Measurements from ENCODE around the gene DACT3. TPM values are rescaled to one million over a fixed set of nuclear protein-coding genes. Genes with fewer than 3 reads are reported as not detected.
A peak's percentile ranks its signal among the peaks of the same experiment; 100 is the strongest.

Gene DACT3
- total RNA-seq, 1 experiment from 2014 or later: 3.8 TPM

DNA sequence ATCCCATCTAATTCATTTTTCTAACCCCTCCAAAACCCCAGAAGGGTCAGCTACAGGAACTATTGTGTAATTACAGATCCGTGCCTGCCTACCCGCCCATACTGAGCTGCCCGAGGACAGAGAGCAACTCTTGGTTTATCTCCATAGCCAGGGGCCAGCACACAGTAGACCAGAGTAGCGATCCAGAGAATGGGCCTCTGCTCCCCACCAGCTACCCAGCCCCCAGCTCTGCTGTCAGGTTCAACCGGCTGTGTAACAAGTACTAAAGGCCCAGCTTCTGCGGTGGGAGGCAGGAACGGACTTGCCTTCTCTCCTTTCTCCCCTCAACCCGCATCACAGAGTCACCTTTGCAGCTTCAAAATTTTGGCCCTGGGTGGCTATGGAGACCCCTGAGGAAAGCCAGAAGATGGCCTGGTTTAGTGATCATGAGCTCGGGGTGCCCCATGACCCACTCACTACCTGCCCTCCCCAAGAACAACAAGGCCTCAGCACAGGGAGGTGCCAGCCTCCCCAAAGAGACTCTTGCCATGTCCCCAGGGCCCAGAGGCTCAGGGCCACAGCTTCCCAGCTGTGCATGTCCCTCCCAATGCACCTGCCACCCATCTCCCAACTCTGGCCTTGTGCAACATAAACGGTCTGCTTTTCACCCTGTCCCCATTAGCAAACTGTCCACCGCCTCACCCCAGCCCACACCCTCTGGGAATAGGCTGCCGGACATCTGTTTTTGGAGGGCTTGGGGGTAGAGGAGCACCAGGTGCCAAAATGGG, 54.1 kb downstream of the DACT3 start:
- in situ Hi-C loops (cut with HindIII; ENCODE audit: low pct_unique_long_range_greater_than_20kb, low sequenced_read_pairs): no loop called here
- DNase-seq (ENCODE audit: low read depth, low spot score): no peak

DNA sequence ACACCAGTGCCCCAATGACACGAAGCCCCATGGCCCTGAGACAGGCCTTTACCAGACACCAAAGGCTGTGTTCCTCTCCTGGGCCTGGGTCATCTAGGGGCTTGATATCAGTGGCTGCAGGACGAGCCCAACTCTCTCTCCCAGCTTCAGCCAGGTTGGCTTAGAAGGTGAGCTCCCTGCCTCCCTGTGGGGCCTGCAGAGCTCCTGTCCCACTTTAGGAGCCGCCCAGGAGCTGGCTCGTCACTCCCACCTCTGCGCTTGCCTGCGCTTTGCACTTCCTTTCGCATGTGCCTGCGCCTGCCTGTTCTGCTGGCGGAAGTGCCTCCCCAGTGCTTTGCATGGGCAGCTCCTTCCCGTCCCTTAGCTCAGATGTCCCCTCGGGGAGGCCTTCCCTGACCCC, 55.0 kb downstream of the DACT3 start:
- in situ Hi-C loops (cut with HindIII; ENCODE audit: low pct_unique_long_range_greater_than_20kb, low sequenced_read_pairs): no loop called here

DNA sequence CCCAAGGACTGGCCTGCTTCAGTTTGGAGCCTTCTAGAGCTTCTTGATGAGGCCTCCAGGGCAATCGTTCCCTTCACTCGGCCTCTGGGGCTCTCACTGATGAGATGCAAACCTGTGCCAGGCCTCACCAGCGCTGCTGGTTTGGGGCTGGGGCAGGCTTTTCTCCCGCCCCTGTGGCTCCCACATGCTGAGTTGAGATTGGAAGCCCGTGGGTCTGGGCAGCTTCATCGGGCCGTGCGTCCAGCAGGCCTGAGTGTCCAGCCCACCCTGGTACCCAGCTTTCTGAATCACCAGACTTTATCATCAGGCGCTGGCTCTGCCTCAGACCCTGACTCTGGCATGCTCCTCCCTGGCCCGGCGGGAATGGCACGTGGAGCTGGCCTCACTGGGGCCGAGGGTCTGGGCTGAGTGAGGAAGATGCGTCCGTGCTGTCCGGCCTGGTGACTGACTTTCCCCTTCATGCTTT, 55.6 kb downstream of the DACT3 start:
- in situ Hi-C loops (cut with HindIII; ENCODE audit: low pct_unique_long_range_greater_than_20kb, low sequenced_read_pairs): no loop called here
- no peak for DNase-seq (ENCODE audit: low read depth, low spot score)

More for the DNA sequence above, 55.0 kb downstream of the DACT3 start:
- no peak for DNase-seq (ENCODE audit: low read depth, low spot score)

DNA sequence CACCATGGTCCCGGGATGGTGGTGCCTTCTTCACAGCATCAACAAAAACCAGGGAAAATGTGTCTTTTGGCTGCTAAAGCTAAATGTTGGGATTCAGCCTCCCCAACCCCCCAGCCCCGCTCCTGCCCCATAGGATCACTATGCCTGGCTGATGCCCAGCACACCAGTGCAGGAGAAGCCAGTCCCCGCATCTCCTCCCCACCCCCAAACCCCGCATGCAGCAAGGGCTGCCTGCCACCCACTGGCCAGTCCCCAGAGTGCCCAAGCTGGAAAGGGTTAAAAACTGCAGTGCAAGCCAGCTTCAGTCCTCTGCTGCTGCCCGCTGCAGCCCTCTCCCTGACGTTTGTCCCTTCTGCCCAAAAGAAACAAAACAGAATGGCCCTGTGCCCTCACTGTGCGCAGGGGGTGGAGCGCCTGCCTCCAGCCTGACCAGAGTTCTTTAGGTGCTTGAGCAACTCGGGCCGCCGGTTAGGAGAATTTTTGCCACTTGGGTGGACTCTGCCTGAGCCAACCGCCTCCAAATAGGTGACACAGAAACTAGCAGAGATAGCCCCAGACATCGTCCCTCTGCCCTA, 56.1 kb downstream of the DACT3 start:
- no peak for DNase-seq (ENCODE audit: low read depth, low spot score)
- in situ Hi-C loops (cut with HindIII; ENCODE audit: low pct_unique_long_range_greater_than_20kb, low sequenced_read_pairs): no loop called here

DNA sequence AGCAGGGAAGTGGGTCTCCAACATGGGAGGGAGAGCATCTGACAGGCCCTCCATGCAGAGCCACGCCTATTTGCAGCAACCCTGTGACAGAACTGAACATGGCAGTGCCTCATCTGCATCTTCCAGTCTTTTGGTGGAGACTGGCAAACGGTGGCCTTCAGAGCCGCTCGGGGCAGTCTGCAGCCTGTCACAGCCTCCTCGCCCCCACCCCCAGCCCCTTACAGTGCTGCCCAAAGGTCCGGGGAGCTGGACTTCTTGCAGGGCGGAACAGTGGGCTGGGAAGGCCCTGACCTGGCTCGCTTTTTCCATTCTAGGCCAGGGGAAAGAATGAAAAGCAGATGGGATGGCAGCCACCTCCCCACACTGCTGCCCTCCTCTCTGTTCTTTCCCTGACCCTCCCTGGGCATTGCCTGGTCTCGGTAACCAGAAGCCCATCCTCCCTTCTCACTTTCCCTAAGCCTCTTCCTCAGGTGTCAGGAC, 57.2 kb downstream of the DACT3 start:
- DNase-seq (ENCODE audit: low read depth, low spot score): no peak
- in situ Hi-C loops (cut with HindIII; ENCODE audit: low pct_unique_long_range_greater_than_20kb, low sequenced_read_pairs): no loop called here

DNA sequence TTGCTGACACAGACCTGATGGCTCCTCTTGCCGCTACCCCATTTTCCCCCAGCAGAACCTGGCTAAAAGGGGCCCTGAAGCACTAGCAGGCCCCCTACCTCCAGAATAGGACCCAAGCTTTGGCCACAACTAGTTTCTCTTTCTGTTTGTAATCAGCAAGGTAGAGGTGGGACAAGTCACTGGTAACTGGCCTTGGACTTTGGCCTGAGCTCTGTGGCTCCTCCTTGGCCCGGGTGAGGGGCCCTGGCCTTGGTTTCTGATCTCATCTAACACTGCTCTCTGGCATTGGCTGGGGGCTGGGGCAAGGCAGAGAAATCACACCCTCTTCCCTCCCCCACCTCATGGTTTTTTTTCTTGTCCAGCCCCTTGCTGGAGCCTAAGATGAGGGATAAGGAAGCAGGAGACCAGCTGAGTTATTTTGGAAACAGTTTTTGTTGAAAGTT, 57.8 kb downstream of the DACT3 start:
- DNase-seq (ENCODE audit: low read depth, low spot score): no peak
- in situ Hi-C loops (cut with HindIII; ENCODE audit: low pct_unique_long_range_greater_than_20kb, low sequenced_read_pairs): no loop called here

DNA sequence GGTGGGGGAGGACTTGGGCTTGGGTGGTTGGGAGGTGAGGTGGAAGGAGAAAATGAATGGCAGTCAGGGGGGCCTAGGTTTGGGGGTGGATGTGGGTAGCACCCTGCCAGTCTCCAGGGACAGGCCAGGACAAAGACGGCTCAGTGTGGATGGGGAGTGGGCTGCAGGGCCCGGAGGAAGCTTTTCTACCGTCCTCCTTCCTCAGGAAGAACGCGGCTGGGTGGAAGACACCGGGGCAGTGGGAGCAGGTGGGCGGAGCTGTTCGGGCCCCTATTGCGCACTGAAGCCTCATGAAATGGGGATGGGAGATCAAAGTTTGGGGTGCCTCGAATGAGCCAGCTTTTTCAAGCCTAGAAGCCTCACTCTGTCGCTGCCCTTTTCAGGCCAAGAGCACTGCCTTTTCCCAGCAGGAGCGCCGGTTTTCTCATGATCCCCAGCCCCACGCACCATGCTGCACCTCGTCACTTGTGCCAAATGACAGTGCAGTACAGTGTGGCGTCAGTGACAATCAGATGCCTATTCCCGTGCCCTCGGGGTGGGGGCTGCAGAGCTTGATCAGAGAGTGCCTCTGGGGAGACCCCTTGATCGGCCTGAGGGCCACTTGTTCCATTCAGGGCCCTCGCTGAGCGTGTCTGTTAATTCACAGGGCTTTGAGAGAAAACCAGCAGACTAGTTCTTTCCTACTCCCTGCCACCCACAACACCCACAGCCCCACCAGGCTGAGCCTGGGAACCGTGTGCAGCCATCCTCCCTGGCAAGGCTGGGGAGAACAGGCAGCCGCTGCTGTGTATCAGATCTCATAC, 58.4 kb downstream of the DACT3 start:
- DNase-seq (ENCODE audit: low read depth, low spot score): no peak
- in situ Hi-C loops (cut with HindIII; ENCODE audit: low pct_unique_long_range_greater_than_20kb, low sequenced_read_pairs): no loop called here

DNA sequence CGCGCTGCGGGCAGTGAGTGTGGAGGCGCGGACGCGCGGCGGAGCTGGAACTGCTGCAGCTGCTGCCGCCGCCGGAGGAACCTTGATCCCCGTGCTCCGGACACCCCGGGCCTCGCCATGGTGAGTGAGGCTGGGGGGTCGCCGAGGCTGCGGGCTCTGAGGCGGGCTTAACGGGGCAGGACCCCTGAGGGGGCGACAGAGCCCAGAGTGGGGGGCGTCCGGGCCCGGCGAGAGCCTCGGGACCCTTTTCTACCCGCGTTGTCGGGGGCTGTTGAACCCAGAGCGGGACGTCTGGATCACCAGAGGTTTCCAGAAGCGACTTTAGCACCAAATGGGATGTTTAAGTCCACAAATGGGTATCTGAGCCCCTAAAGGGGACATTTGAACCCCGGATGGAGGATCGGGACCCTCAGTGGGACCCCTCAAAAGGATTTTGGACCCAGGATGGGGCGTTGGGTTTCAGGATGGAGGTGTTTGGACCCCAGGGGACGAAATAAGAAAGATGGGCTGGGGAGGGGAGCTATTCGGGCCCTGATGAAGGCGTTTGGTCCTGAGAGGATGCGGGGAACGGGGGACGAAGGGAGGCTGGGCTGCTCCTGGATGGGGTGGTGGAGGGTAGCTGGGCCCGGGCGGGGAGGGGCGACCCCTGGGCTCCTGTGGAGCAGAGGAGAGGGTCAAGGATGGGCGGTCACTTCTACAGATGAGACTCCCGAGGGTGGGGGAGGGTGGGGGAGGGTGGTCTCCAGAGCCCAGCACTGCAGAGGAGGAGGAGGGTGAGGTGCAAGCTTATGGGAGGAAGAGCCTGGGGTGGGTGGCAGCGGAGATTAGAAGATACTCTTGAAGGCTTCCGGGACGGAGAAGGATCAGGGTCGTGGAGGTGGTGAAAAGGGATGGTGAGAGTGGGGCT, 59.4 kb downstream of the DACT3 start, which contains the start of gene CALM3:
CALM3 (plus strand) TSS at position 13 of the 907 bp plus-strand sequence; CDS start at position 118, 105 bp downstream.
- DNase-seq (ENCODE audit: low read depth, low spot score): no peak
- in situ Hi-C loops (cut with HindIII; ENCODE audit: low pct_unique_long_range_greater_than_20kb, low sequenced_read_pairs): no loop called here

DNA sequence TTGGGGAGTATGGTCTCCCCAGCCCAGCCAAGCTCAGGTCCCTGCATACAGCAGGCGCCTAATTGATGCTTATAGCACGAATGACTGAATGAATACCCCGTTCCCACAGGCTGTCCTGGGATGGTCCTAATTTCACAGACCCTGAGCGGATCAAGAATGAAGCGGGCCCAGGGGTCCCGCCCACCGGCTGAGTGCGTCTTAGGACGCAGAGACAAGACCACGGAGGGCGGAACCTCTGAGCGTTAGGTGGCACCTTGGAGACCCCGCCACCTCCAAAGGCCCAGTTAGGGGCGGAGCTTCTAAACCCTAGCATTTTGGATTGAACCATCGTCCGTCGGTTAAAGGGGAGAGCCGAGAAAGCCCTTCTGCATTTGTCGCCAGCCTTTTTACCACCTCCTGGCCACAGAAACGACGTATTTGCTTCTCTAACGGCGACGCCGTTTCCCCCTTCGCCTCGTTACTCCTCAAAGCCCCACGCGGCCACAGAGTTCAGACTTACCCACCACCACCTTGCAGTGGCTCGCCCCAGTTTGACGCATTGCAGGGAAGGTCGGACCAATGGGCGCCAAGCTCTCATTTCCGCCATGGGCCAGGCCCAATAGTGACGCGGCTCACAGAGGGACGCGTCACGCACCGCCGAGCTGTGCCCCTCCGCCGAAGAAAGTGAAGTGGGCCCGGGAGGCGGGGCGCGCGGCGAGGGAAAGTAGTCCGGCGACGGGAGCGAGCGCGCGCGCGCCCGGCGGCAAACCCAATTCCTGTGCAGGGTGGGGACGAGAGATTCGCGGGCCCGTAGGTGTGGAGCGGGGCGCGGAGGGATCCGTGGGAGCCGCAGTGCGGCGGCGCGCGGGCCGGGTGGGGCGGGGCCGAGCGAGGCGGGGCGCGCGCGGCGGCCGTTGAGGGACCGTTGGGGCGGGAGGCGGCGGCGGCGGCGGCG, 60.3 kb downstream of the DACT3 start:
- peak; percentile 93 for DNase-seq (ENCODE audit: low read depth, low spot score)
- in situ Hi-C loops (cut with HindIII; ENCODE audit: low pct_unique_long_range_greater_than_20kb, low sequenced_read_pairs): no loop called here

DNA sequence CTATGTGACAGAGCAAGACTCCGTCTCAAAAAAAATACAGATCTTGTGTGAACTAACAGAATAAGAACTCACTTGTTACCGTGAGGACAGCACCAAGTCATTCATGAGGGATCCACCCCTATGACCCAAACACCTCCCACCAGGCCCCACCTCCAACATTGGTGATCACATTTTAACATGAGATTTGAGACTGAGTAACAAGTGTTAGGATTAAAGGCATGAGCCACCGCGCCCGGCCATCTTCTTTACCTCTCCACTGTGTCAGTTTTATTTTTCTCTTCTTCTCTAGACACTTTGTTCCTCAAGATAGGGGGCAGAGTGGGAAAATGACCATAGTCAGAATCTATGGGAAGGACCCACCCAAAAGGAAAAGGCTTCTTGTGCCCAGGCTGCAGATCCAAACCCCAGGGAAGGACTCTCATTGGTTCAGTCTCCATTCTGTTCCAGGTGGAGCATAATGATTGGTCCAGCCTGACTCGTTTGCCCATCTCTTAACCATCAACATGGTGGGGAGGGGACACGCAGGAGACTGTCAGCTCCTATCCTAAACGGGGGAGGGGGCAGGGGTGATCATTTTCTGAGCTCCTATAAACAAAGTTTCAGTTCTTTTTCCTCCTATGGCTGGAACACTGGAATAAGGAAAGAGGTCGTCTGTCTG, 61.1 kb downstream of the DACT3 start:
- DNase-seq (ENCODE audit: low read depth, low spot score): no peak
- in situ Hi-C loops (cut with HindIII; ENCODE audit: low pct_unique_long_range_greater_than_20kb, low sequenced_read_pairs): no loop called here

DNA sequence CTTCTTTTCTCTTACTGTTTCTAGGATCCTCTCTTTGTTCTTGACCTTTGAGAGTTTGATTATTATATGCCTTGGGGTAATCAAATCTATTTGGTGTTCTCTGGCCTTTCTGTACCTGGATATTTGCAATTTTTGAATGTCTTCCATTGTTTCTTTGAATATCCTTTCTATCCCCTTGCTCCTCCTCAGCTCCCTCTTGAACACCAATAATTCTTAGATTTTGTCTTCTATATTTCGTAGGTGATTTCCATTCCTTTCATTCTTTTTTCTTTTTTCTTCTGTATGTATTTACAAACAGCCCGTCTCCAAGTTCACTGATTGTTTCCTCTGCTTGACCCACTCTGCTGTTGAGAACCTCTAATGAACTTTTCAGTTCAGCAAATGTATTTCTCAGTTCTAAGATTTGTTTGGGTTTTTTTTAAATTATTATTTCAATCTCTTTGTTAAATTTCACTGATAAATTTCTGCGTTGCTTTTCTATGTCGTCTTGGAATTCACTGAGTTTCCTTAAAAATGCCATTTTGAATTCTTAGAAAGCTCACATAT, 62.5 kb downstream of the DACT3 start:
- DNase-seq (ENCODE audit: low read depth, low spot score): no peak
- in situ Hi-C loops (cut with HindIII; ENCODE audit: low pct_unique_long_range_greater_than_20kb, low sequenced_read_pairs): no loop called here

Small RNAs within 50 kb of the gene (small RNA-seq; reads per million reads assigned to genes)
- gene MIR320E (0 to 0.05 reads per million in 2 experiments), gene RN7SL364P (0.15 to 41.5 reads per million in 2 experiments)

Other genes starting within 250 kb of the DACT3 start
- not detected in 2 replicates for gene CCDC8, start 247.6 kb downstream of the DACT3 start, total RNA-seq (2014; rRNA removed; shearing (Covaris generic))
- gene PNMA8C, start 232.2 kb downstream of the DACT3 start, total RNA-seq (2014; rRNA removed; shearing (Covaris generic)): 0.03 TPM in 1 of 2 replicates, not detected in the other
- 22.9 and 24.5 TPM in 2 replicates for gene PNMA8A, start 189.6 kb downstream of the DACT3 start, total RNA-seq (2014; rRNA removed; shearing (Covaris generic))
- not detected in 2 replicates for gene PNMA8B, start 165.3 kb downstream of the DACT3 start, total RNA-seq (2014; rRNA removed; shearing (Covaris generic))
- 106 and 117 TPM in 2 replicates for gene CALM3, start 59.9 kb downstream of the DACT3 start, total RNA-seq (2014; rRNA removed; shearing (Covaris generic))
- gene PTGIR, start 36.1 kb downstream of the DACT3 start, total RNA-seq (2014; rRNA removed; shearing (Covaris generic)): not detected in 2 replicates
- gene GNG8, start 25.0 kb downstream of the DACT3 start, total RNA-seq (2014; rRNA removed; shearing (Covaris generic)): not detected in 2 replicates
- 3.2 and 4.6 TPM in 2 replicates for gene PRKD2, start 55.9 kb upstream of the DACT3 start, total RNA-seq (2014; rRNA removed; shearing (Covaris generic))
- 10.3 and 11.3 TPM in 2 replicates for gene FKRP, start 84.9 kb upstream of the DACT3 start, total RNA-seq (2014; rRNA removed; shearing (Covaris generic))
- gene STRN4, start 85.3 kb upstream of the DACT3 start, total RNA-seq (2014; rRNA removed; shearing (Covaris generic)): 52.7 and 61.9 TPM in 2 replicates
- gene SLC1A5, start 127.4 kb upstream of the DACT3 start, total RNA-seq (2014; rRNA removed; shearing (Covaris generic)): 90.2 and 105 TPM in 2 replicates
- 182 and 183 TPM in 2 replicates for gene AP2S1, start 189.7 kb upstream of the DACT3 start, total RNA-seq (2014; rRNA removed; shearing (Covaris generic))
- gene ARHGAP35, start 199.8 kb upstream of the DACT3 start, total RNA-seq (2014; rRNA removed; shearing (Covaris generic)): 14.2 and 16.8 TPM in 2 replicates

Data from SK-MEL-5 (cell line).